B cell (primary cell): ENCODE measurements around the gene OR1N2. TPM values are rescaled to one million over a fixed set of nuclear protein-coding genes. Genes with fewer than 3 reads are reported as not detected.
"Not testable (repeated sequence)": the region's sequence is repeated elsewhere in the genome, so short reads cannot be mapped to it uniquely, and the experiment has no call there.

Experiments
- ATAC-seq: fragments of 200-7000 bp; cut with Tn5 transposase; one replicate; pipeline ENCODE4 v1.10.0; 2021; ENCODE audit warnings: low read depth, mild to moderate bottlenecking, moderate number of reproducible peaks, moderate library complexity
- CTCF ChIA-PET: fragments of 350-600 bp; sonication (Branson Sonifier 250); formaldehyde crosslinking; loops from one replicate; lab custom pipeline; 2021; ENCODE audit warnings: antibody characterized with exemption, inconsistent platforms; lab: Charles Lee
- POLR2A ChIA-PET: fragments of 350-600 bp; sonication (Branson Sonifier 250); formaldehyde crosslinking; loops from one replicate; lab custom pipeline; 2021; ENCODE audit warnings: antibody characterized with exemption; lab: Charles Lee
- DNase-seq: peaks from one replicate; pipeline ENCODE4 v3.0.0; 2013
- H2AFZ ChIP-seq: 2 replicates; pipeline ENCODE4 v1.6.1; 2012; ENCODE audit warnings: mild to moderate bottlenecking, low read depth, low read length; ENCODE audit not compliant: insufficient read depth, poor library complexity, severe bottlenecking
- H3K27ac ChIP-seq, 2 donors: 1 replicate in 1 of 2; 2 replicates in 1 of 2; pipeline ENCODE4 v1.5.1; 2012 to 2013; ENCODE audit warnings: low read length in 2 of 2, mild to moderate bottlenecking in 2 of 2, moderate library complexity in 1 of 2
- H3K27me3 ChIP-seq, 4 experiments: fragments of 200-600 bp in 1 of 4; sonication (generic) in 1 of 4; replicated peaks in 1 of 4; 1 replicate in 2 of 4; 2 replicates in 2 of 4; pipeline versions ENCODE4 v1.6.1 to v1.7.0; 2013 to 2016; ENCODE audit warnings: low read length in 3 of 4, mild to moderate bottlenecking in 2 of 4, mixed read lengths in 1 of 4, moderate library complexity in 1 of 4; ENCODE audit not compliant: insufficient read depth in 4 of 4, control insufficient read depth in 3 of 4; ENCODE audit errors: control extremely low read depth in 1 of 4
- H3K36me3 ChIP-seq, 2 experiments: replicated peaks in 1 of 2; 1 replicate in 1 of 2; 2 replicates in 1 of 2; pipeline versions ENCODE4 v1.6.1 to v1.7.1; 2013; ENCODE audit warnings: low read length in 1 of 2; ENCODE audit not compliant: insufficient read depth in 2 of 2, control insufficient read depth in 1 of 2; ENCODE audit errors: control extremely low read depth in 1 of 2, extremely low read depth in 1 of 2
- H3K4me1 ChIP-seq, 2 donors: fragments of 200-600 bp in 1 of 2; sonication (generic) in 1 of 2; 1 replicate in 1 of 2; 2 replicates in 1 of 2; pipeline versions ENCODE4 v1.5.1 to v1.6.1; 2013 to 2017; ENCODE audit warnings: low read length in 2 of 2; ENCODE audit not compliant: control insufficient read depth in 2 of 2, insufficient read depth in 2 of 2
- H3K4me2 ChIP-seq: replicated peaks from 2 replicates; pipeline ENCODE3; 2012; ENCODE audit warnings: mild to moderate bottlenecking, low read depth, low read length; ENCODE audit not compliant: poor library complexity, severe bottlenecking
- H3K4me3 ChIP-seq, 5 experiments: fragments of 200-600 bp in 1 of 5; sonication (generic) in 1 of 5; 1 replicate in 3 of 5; 2 replicates in 2 of 5; pipeline versions ENCODE4 v1.5.1 to v1.7.0; 2011 to 2016; ENCODE audit warnings: low read length in 4 of 5, mild to moderate bottlenecking in 4 of 5, low read depth in 2 of 5, control low read depth in 1 of 5, moderate library complexity in 1 of 5; ENCODE audit not compliant: insufficient read depth in 1 of 5; ENCODE audit errors: control extremely low read depth in 1 of 5, extremely low read depth in 1 of 5
- H3K79me2 ChIP-seq: fragments of 200-600 bp; sonication (generic); one replicate; pipeline ENCODE4 v1.6.0; 2016; ENCODE audit warnings: low read length; ENCODE audit not compliant: control insufficient read depth, insufficient read depth
- H3K9ac ChIP-seq: fragments of 200-600 bp; sonication (generic); 2 replicates; pipeline ENCODE4 v1.6.1; 2017; ENCODE audit warnings: mild to moderate bottlenecking, low read length, moderate library complexity
- H3K9me3 ChIP-seq, 3 donors: one replicate each; pipeline versions ENCODE4 v1.6.1 to v1.7.1; 2013; ENCODE audit warnings: low read length in 2 of 3; ENCODE audit not compliant: control insufficient read depth in 2 of 3, insufficient read depth in 1 of 3; ENCODE audit errors: control extremely low read depth in 1 of 3
- H4K20me1 ChIP-seq: 2 replicates; pipeline ENCODE4 v1.6.0; 2012; ENCODE audit warnings: mild to moderate bottlenecking, low read length; ENCODE audit not compliant: insufficient read depth, control insufficient read depth, poor library complexity, severe bottlenecking
- H3K27ac Mint-ChIP-seq: one replicate; pipeline ENCODE4 v1.8.0; 2021; ENCODE audit warnings: mixed read lengths
- H3K27me3 Mint-ChIP-seq: one replicate; pipeline ENCODE4 v1.8.0; 2021; ENCODE audit warnings: mixed read lengths
- H3K4me1 Mint-ChIP-seq: one replicate; pipeline ENCODE4 v1.8.0; 2021; ENCODE audit warnings: mixed read lengths
- H3K4me3 Mint-ChIP-seq: one replicate; pipeline ENCODE4 v1.8.0; 2021; ENCODE audit warnings: mixed read lengths
- H3K9me3 Mint-ChIP-seq: one replicate; pipeline ENCODE4 v1.8.0; 2022; ENCODE audit warnings: mixed read lengths; ENCODE audit not compliant: insufficient read depth
- EZH2 ChIP-seq: IDR thresholded peaks from 2 replicates; pipeline ENCODE4 v1.6.1; 2012; ENCODE audit warnings: borderline replicate concordance, low read depth, mild to moderate bottlenecking, moderate library complexity, low read length; ENCODE audit not compliant: insufficient read depth, poor library complexity, severe bottlenecking
- WGBS: methylation state at CpG from one replicate; pipeline ENCODE4 v1.1.5; 2013; ENCODE audit warnings: missing lambda C conversion rate; ENCODE audit not compliant: insufficient coverage; 5-methylcytosine and 5-hydroxymethylcytosine counted together
- intact Hi-C: fragments of 100-400 bp; cut with micrococcal nuclease; formaldehyde crosslinking; loops from one replicate; pipeline ENCODE4 v1.10.0; 2022
- polyA plus RNA-seq: library from polyadenylated mRNA; depleted of rRNA; stranded (reverse); fragments of >200 nt; gene quantifications from 2 replicates; pipeline ENCODE4 v1.2.3, GENCODE V29; 2012
- total RNA-seq, 2 donors: library from RNA; stranded (reverse); fragments of 120-200 nt in 1 of 2; gene quantifications; 1 replicate in 1 of 2; 2 replicates in 1 of 2; pipeline versions ENCODE4 v1.2.3 to v1.2.4, GENCODE V29; 2013 to 2022

OR1N2 gene
- total and polyA plus RNA-seq, 2 donors (not counting 1 experiment from before 2014, with no cell fraction given): not detected

DNA sequence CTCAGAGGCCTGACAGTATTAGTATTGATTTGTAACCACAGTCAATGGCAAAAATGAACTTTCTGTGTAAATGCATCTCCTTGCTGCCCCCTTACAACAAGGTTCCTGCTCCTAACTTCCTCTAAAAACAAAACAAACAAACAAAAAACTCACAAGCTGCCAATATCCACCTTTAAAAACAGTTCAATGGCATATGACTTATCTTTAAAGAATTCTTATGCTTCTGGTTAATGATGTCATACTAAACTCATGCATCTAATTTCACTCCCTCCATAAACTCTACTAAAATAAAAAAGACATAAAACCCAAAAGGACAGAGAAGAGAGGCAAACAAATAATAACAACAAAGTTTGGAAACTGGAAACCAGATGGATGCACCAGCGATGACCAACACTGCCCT is 16.8 kb upstream of the OR1N2 start:
- Histone ChIP-seq H3K79me2 (no peaks in the 10 kb centered on the region), H3K4me3 (no peak overlapping the region), H4K20me1 (no peaks in the 10 kb centered on the region), H3K9ac (no peak overlapping the region), H3K4me1 (no peaks in the 10 kb centered on the region), H3K27ac (no peak overlapping the region), H3K4me2 (no peak overlapping the region), H3K27me3 (no peaks in the 10 kb centered on the region), H3K36me3 (no peaks in the 10 kb centered on the region), H3K9me3 (no peaks in the 10 kb centered on the region), H2AFZ (no peak overlapping the region)
- H3K4me3 Mint-ChIP-seq: no peak overlapping the region
- 100% methylated on average over 1 of the region's 1 CpG for WGBS
- POLR2A ChIA-PET: no interaction called here
- H3K4me1 Mint-ChIP-seq: no peaks in the 10 kb centered on the region
- peaks cover 2% of the 10 kb centered on the region for H3K9me3 Mint-ChIP-seq
- no peak for TF ChIP-seq EZH2
- H3K27ac Mint-ChIP-seq: no peak overlapping the region
- no peak for ATAC-seq
- no peak for DNase-seq
- intact Hi-C loops: no loop called here
- CTCF ChIA-PET: no interaction called here
- H3K27me3 Mint-ChIP-seq: no peaks in the 10 kb centered on the region

DNA sequence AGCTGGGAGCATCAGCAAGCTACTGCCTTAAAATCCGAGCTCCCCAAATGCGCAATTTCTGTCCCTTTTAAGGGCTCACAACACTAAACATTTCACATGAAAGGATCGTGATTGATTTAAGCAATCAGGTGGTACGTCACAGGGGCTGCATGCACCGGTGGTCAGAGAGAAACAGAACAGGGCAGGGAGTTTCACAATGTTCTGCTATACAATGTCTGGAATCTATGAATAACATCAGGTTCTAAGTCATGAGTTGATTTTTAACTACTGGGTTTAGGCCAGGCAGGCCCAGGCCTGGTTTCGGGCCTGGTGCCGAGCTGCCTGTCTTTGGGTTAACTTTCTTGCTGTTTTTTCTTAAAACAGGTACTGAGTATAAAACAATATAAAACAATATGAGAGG is 15.8 kb upstream of the OR1N2 start:
- H3K36me3 ChIP-seq, H3K9me3 ChIP-seq, H2AFZ ChIP-seq, H3K27ac Mint-ChIP-seq, H3K4me1 Mint-ChIP-seq, H3K27me3 Mint-ChIP-seq, H4K20me1 ChIP-seq, H3K27me3 ChIP-seq, DNase-seq, H3K79me2 ChIP-seq, H3K4me1 ChIP-seq, CTCF ChIA-PET, H3K4me3 ChIP-seq, H3K4me3 Mint-ChIP-seq, ATAC-seq, H3K27ac ChIP-seq, POLR2A ChIA-PET, H3K9me3 Mint-ChIP-seq, H3K9ac ChIP-seq, H3K4me2 ChIP-seq, intact Hi-C loops: not testable (repeated sequence)
- 100% methylated on average over 3 of the region's 7 CpGs for WGBS
